Kidney (tissue), 14 donors: ENCODE measurements around the gene AUTS2. TPM values are rescaled to one million over a fixed set of nuclear protein-coding genes. Genes with fewer than 3 reads are reported as not detected.

ENCODE experiments used
- DNase-seq, 5 donors: peaks; one replicate each; pipeline ENCODE4 v3.0.0-alpha.2; 2013 to 2020
- FAIRE-seq: peaks from 2 replicates; lab custom pipeline; 2012; peaks lifted over from hg19 to GRCh38; lab: Jason Lieb, UNC
- H3K27ac ChIP-seq, 2 donors: one replicate each; pipeline ENCODE4 v1.7.0; 2013; ENCODE audit warnings: low read depth in 2 of 2, low read length in 2 of 2, inconsistent platforms in 1 of 2
- H3K27me3 ChIP-seq: one replicate; pipeline ENCODE4 v1.7.1; 2013; ENCODE audit warnings: low read length, inconsistent platforms; ENCODE audit not compliant: control insufficient read depth, insufficient read depth
- H3K36me3 ChIP-seq, 3 donors: one replicate each; pipeline versions ENCODE4 v1.7.0 to v1.7.1; 2013; ENCODE audit warnings: low read length in 3 of 3, control low read depth in 1 of 3, inconsistent platforms in 1 of 3; ENCODE audit not compliant: insufficient read depth in 3 of 3, control insufficient read depth in 2 of 3
- H3K4me1 ChIP-seq, 3 donors: one replicate each; pipeline versions ENCODE4 v1.7.0 to v1.7.1; 2013; ENCODE audit warnings: low read length in 3 of 3, inconsistent platforms in 1 of 3, low read depth in 1 of 3; ENCODE audit not compliant: control insufficient read depth in 2 of 3, insufficient read depth in 2 of 3
- H3K4me3 ChIP-seq, 3 donors: one replicate each; pipeline versions ENCODE4 v1.7.0 to v1.8.1; 2013; ENCODE audit warnings: low read length in 3 of 3, control low read depth in 1 of 3, inconsistent platforms in 1 of 3
- H3K9ac ChIP-seq, 3 donors: one replicate each; pipeline versions ENCODE4 v1.7.0 to v1.7.1; 2013; ENCODE audit warnings: low read length in 3 of 3, control low read depth in 1 of 3, inconsistent platforms in 1 of 3
- H3K9me3 ChIP-seq, 3 donors: one replicate each; pipeline versions ENCODE4 v1.7.0 to v1.7.1; 2013; ENCODE audit warnings: low read length in 3 of 3, control low read depth in 1 of 3, inconsistent platforms in 1 of 3; ENCODE audit not compliant: control insufficient read depth in 2 of 3, insufficient read depth in 1 of 3
- intact Hi-C: fragments of 100-400 bp; cut with DNase I; formaldehyde crosslinking; loops from one replicate; pipeline ENCODE4 v1.11.1; 2022
- polyA plus RNA-seq: library from polyadenylated mRNA; stranded (reverse); fragments of 350-450 nt; fragmentation: Illumina TruSeq; extraction: RNeasy Lipid Tissue Mini Kit (QIAGEN cat#74804); gene quantifications from one replicate; pipeline ENCODE4 v1.2.3, GENCODE V29; 2014; ENCODE audit warnings: low read depth, low replicate concordance; ENCODE audit not compliant: insufficient read depth
- total RNA-seq: library from RNA; stranded (reverse); fragmentation: NEBNext Ultra II Directional; extraction: Animal tissue kit (Norgen Biotek cat#: 25700); gene quantifications from one replicate; pipeline ENCODE4 v1.2.1, GENCODE V29; 2021
- TF ChIP-seq, protein P1 (sequence below): IDR thresholded peaks from 3 replicates; pipeline ENCODE4 v1.5.1; 2012; ENCODE audit warnings: mild to moderate bottlenecking, moderate library complexity, borderline replicate concordance; ENCODE audit not compliant: insufficient read depth; ENCODE audit errors: extremely low read depth
- donor health status: control.
- donor health status: control.
- donor health status: control.
- donor health status: control.
- donor health status: control.
- donor health status: DM: yes; HTN: yes; CAD: no.
- donor health status: Normal renal cell carcinoma (clear cell type).

The AUTS2 gene
- total and polyA plus RNA-seq, 2 donors from 2014 or later: 5.2 to 33.8 TPM

DNA sequence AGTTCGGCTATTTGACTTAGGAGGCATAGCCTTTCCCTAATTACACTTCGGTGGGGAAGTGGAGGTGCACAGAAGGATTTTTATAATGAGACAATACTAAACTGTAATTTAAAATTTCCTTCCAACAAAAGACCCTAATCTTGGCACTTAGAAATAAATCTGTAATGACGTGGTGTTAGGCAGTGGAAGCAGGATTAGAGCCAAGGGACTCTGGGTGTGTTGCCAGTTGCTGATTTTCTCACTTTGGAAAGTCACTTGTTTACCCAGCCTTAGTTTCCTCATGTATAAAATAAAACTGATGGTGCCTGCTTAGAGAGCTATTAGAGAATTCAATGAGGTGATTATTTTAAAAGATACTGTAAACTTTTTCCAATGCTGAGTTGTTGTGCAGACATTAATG is 287.2 kb downstream of the AUTS2 start:
- Histone ChIP-seq H3K9ac (no peak overlapping the region), H3K27ac (no peak overlapping the region), H3K9me3 (no peaks in the 10 kb centered on the region), H3K36me3 (no peaks in the 10 kb centered on the region), H3K27me3 (no peaks in the 10 kb centered on the region), H3K4me1 (no peaks in the 10 kb centered on the region), H3K4me3 (no peak overlapping the region)
- intact Hi-C loops: no loop called here
- no peak for DNase-seq
- TF ChIP-seq, protein P1, sequence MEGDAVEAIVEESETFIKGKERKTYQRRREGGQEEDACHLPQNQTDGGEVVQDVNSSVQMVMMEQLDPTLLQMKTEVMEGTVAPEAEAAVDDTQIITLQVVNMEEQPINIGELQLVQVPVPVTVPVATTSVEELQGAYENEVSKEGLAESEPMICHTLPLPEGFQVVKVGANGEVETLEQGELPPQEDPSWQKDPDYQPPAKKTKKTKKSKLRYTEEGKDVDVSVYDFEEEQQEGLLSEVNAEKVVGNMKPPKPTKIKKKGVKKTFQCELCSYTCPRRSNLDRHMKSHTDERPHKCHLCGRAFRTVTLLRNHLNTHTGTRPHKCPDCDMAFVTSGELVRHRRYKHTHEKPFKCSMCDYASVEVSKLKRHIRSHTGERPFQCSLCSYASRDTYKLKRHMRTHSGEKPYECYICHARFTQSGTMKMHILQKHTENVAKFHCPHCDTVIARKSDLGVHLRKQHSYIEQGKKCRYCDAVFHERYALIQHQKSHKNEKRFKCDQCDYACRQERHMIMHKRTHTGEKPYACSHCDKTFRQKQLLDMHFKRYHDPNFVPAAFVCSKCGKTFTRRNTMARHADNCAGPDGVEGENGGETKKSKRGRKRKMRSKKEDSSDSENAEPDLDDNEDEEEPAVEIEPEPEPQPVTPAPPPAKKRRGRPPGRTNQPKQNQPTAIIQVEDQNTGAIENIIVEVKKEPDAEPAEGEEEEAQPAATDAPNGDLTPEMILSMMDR: no peak
- no peak for FAIRE-seq

DNA sequence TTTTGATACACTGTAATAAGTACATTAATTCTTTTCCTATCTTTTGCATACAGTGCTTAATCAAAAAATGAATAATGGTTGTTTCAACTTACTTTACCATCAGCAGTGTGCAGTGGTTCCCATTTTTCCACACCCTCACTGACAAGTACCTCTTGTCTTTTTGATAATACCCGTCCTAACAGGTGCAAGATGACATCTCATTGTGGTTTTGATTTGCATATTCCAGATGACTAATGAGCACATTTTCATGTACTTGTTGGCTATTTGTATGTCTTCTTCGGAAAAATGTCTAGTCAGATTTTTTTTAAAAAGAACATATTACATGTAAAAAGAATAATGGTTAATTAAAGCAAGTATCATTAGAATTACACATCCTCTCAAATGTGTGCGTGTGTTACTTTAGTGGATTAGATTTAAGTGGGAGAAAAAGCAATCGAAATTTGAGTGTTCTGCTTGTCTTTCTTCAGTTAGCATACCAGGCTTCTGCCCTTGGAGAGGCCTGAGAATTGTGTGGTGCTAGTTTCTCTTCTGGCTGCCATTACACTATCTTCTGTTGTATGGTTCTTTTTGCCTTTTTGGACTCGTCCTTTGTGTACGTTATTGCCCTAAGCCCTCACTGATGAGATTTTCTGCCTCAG is 291.2 kb downstream of the AUTS2 start:
- no peak overlapping the region for H3K27ac ChIP-seq
- no peak overlapping the region for H3K4me3 ChIP-seq
- no peaks in the 10 kb centered on the region for H3K36me3 ChIP-seq
- DNase-seq (no peak), FAIRE-seq (no peak)
- H3K9ac ChIP-seq: no peak overlapping the region
- TF ChIP-seq, protein P1: no peak
- no peaks in the 10 kb centered on the region for H3K4me1 ChIP-seq
- no peaks in the 10 kb centered on the region for H3K27me3 ChIP-seq
- intact Hi-C loops: no loop called here
- H3K9me3 ChIP-seq: no peaks in the 10 kb centered on the region

DNA sequence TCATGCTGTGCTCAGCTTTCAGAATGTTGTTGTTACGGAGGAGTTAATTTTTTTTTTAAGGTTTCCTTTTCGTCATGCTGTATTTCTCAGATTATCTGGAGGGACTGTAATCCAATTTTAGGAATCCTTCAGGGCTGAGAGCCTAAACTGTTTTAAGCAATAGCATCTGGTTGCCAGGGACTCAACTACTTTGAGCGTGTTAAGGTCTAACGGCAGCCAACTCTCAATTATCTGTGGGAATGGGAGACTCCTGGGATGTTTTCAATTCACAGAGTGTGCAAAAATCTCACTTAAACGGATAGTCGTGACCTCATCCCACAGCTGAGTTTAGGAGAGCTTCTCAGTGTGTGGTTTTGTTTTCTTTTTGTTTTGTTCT is 291.7 kb downstream of the AUTS2 start:
- Histone ChIP-seq H3K4me3 (no peak overlapping the region), H3K27ac (no peak overlapping the region), H3K9me3 (no peaks in the 10 kb centered on the region), H3K27me3 (no peaks in the 10 kb centered on the region), H3K4me1 (no peaks in the 10 kb centered on the region), H3K36me3 (no peaks in the 10 kb centered on the region), H3K9ac (no peak overlapping the region)
- FAIRE-seq: no peak
- TF ChIP-seq, protein P1: no peak
- intact Hi-C loops: no loop called here
- no peak for DNase-seq

DNA sequence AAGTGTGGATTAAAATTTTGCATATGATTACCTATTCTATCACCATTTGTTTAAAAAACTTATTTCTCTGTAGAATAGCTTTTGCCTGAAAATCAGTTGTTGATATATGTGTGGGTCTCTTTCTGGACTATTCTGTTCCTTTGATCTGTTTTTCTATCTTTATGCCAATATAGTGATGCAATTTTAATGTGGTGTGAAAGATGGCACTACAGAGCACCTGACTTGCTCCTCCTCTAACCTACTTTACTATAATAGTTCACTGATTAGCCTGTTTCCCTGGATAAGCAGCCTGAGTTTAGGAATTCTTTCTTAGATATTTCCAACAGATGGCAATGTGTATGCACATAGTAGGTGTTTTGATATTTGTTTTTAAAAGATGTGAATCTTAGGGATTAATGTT is 294.5 kb downstream of the AUTS2 start:
- Histone ChIP-seq H3K36me3 (no peaks in the 10 kb centered on the region), H3K9me3 (no peaks in the 10 kb centered on the region), H3K27ac (no peak overlapping the region), H3K4me3 (no peak overlapping the region), H3K27me3 (no peaks in the 10 kb centered on the region), H3K4me1 (no peaks in the 10 kb centered on the region), H3K9ac (no peak overlapping the region)
- TF ChIP-seq, protein P1: no peak
- intact Hi-C loops: no loop called here
- no peak for DNase-seq
- FAIRE-seq: no peak
